PC-3 (cell line): ENCODE results near the gene ZNF750. TPM values are rescaled to one million over a fixed set of nuclear protein-coding genes. Genes with fewer than 3 reads are reported as not detected.
A peak's percentile ranks its signal among the peaks of the same experiment; 100 is the strongest.

Experiments used
- ATAC-seq: fragments of 200-7000 bp; cut with Tn5 transposase; 2 replicates; pipeline ENCODE4 v1.9.1; 2020; ENCODE audit warnings: mild to moderate bottlenecking, moderate library complexity
- BruUV-seq: library from RNA; stranded (reverse); fragments of 400-500 nt; replicated peaks from 2 replicates; lab custom pipeline; 2021; lab: Mats Ljungman, UMichigan
- CTCF ChIA-PET: fragments of 300-600 bp; sonication (Branson Sonifier 250); formaldehyde crosslinking; loops from one replicate; lab custom pipeline; 2022; ENCODE audit warnings: antibody characterized with exemption; lab: Charles Lee
- POLR2A ChIA-PET: fragments of 300-600 bp; sonication (Branson Sonifier 250); formaldehyde crosslinking; loops from one replicate; lab custom pipeline; 2022; ENCODE audit warnings: antibody characterized with exemption; ENCODE audit not compliant: unreplicated experiment; lab: Charles Lee
- DNase-seq: peaks from one replicate; pipeline ENCODE4 v3.0.0-alpha.2; 2015
- H2AFZ ChIP-seq: fragments of 300-600 bp; sonication (generic); 2 replicates; pipeline ENCODE4 v1.6.0; 2016; ENCODE audit warnings: antibody characterized with exemption, low read length
- H3F3A ChIP-seq: fragments of 300-600 bp; sonication (generic); one replicate; pipeline ENCODE4 v1.6.0; 2017; ENCODE audit warnings: antibody characterized with exemption, low read length, control low read depth, mild to moderate bottlenecking; ENCODE audit not compliant: unreplicated experiment
- H3K27ac ChIP-seq: fragments of 300-600 bp; sonication (generic); 2 replicates; pipeline ENCODE4 v1.5.1; 2016; ENCODE audit warnings: mild to moderate bottlenecking, low read length
- H3K27me3 ChIP-seq: fragments of 300-600 bp; sonication (generic); 2 replicates; pipeline ENCODE4 v1.6.1; 2016; ENCODE audit warnings: low read length, mixed read lengths
- H3K36me3 ChIP-seq: fragments of 300-600 bp; sonication (generic); 2 replicates; pipeline ENCODE4 v1.6.1; 2016; ENCODE audit warnings: low read depth, mixed run types, low read length, mixed read lengths
- H3K4me1 ChIP-seq: fragments of 300-600 bp; sonication (generic); 2 replicates; pipeline ENCODE4 v1.5.1; 2016; ENCODE audit warnings: low read length; ENCODE audit not compliant: insufficient read depth
- H3K4me2 ChIP-seq: fragments of 300-600 bp; sonication (generic); 2 replicates; pipeline ENCODE4 v1.6.0; 2016; ENCODE audit warnings: low read length
- H3K4me3 ChIP-seq: fragments of 300-600 bp; sonication (generic); 2 replicates; pipeline ENCODE4 v1.5.1; 2016; ENCODE audit warnings: mild to moderate bottlenecking, low read length, mixed read lengths
- H3K79me2 ChIP-seq: fragments of 300-600 bp; sonication (generic); 2 replicates; pipeline ENCODE4 v1.6.1; 2017; ENCODE audit warnings: low read length, mixed read lengths
- H3K9ac ChIP-seq: fragments of 300-600 bp; sonication (generic); 2 replicates; pipeline ENCODE4 v1.6.0; 2016; ENCODE audit warnings: mild to moderate bottlenecking, low read length
- H3K9me2 ChIP-seq: fragments of 300-600 bp; sonication (generic); replicated peaks from 2 replicates; pipeline ENCODE4 v1.6.1; 2016; ENCODE audit warnings: mixed run types, low read length, mixed read lengths
- H3K9me3 ChIP-seq: fragments of 300-600 bp; sonication (generic); 2 replicates; pipeline ENCODE4 v1.6.1; 2016; ENCODE audit warnings: low read length, mixed read lengths
- H4K20me1 ChIP-seq: fragments of 300-600 bp; sonication (generic); 2 replicates; pipeline ENCODE4 v1.6.1; 2016; ENCODE audit warnings: low read length, mixed read lengths
- EZH2 ChIP-seq: fragments of 300-600 bp; sonication (generic); IDR thresholded peaks from one replicate; pipeline ENCODE4 v1.6.1; 2017; ENCODE audit warnings: antibody characterized with exemption, mild to moderate bottlenecking, low read length; ENCODE audit not compliant: unreplicated experiment
- EZH2phosphoT487 ChIP-seq: fragments of 300-600 bp; sonication (generic); IDR thresholded peaks from 2 replicates; pipeline ENCODE4 v1.6.1; 2018; ENCODE audit warnings: mild to moderate bottlenecking, antibody characterized with exemption, low read length, borderline replicate concordance
- intact Hi-C: fragments of 100-400 bp; cut with micrococcal nuclease; formaldehyde crosslinking; loops from 2 replicates; pipeline ENCODE4 v1.9.0; 2023
- total RNA-seq: library from RNA; depleted of rRNA; stranded (reverse); fragments of >200 nt; gene quantifications from 2 replicates; pipeline ENCODE4 v1.2.3, GENCODE V29; 2014
- TF ChIP-seq, protein P1 (sequence below): fragments of 300-600 bp; sonication (generic); conservative IDR thresholded peaks from 2 replicates; pipeline ENCODE4 v1.5.1; 2017; ENCODE audit warnings: antibody characterized with exemption, low read depth, mild to moderate bottlenecking, low read length

ZNF750 gene
- total RNA-seq, 1 experiment from 2014 or later, result not detected

DNA sequence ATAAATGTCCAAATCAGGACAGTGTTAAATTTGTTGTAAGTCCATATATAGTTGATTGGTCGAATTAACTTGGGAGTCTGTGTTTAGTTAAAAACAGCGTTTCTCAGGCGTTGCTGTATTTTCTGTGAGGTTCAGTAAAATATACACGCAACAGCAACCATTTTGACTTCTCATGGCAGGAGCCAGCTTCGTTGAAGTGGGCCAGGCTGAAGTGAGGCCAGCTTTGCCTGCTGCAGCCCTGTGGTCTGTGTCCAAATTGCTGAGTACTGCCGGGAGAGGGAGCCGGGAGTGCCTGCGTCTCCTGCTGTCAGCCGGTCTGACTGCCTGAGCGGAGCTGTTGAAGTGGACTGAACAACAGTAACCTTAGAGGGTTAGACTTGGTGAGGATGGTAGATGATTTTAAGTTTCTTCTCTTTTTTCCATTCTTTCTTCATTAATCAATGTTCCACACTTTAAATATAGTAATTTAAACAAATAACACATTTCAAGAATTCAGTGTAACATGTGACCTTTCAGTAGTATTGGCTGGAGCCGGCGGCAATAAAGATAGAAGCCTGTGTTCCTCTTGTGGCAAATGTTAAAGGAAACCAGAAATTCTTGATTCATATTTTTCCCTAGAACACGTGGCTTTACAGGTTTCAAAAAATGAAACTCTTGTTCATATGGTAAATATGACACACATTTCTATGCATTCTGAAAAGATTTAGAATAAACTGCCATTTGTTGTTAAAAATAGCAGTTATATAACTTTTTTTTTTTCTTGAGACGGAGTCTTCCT is 37.0 kb upstream of the ZNF750 start:
- H3K4me1 ChIP-seq, result peaks cover 27% of the 10 kb centered on the region
- DNase-seq (peak; percentile 55), ATAC-seq (peak; percentile 97)
- no peaks in the 10 kb centered on the region for H3K27me3 ChIP-seq
- ChIA-PET CTCF (interaction anchor here (0.6 to 1.4 kb wide), 4 partner anchors 9 to 95 kb away, joined by 4 to 5 read pairs (median 4); no protein-coding TSS in a partner anchor), POLR2A (no interaction called here)
- H3K4me2 ChIP-seq, result no peak overlapping the region
- no peaks in the 10 kb centered on the region for H3K9me2 ChIP-seq
- H3K9ac ChIP-seq, result peak overlapping the region; percentile 24; the same call in 1 of the 2 replicates
- no peak overlapping the region for H2AFZ ChIP-seq
- no TSS peak for BruUV-seq
- H3K4me3 ChIP-seq, result no peak overlapping the region
- no peaks in the 10 kb centered on the region for H3K36me3 ChIP-seq
- H3K9me3 ChIP-seq, result no peaks in the 10 kb centered on the region
- intact Hi-C loops, result no loop called here
- H4K20me1 ChIP-seq, result no peaks in the 10 kb centered on the region
- H3K79me2 ChIP-seq, result peaks cover 7% of the 10 kb centered on the region; the same call in 1 of the 2 replicates
- peak overlapping the region; percentile 54 for H3K27ac ChIP-seq
- no peaks in the 10 kb centered on the region for H3F3A ChIP-seq
- no peak for TF ChIP-seq EZH2phosphoT487
- TF ChIP-seq, protein P1, sequence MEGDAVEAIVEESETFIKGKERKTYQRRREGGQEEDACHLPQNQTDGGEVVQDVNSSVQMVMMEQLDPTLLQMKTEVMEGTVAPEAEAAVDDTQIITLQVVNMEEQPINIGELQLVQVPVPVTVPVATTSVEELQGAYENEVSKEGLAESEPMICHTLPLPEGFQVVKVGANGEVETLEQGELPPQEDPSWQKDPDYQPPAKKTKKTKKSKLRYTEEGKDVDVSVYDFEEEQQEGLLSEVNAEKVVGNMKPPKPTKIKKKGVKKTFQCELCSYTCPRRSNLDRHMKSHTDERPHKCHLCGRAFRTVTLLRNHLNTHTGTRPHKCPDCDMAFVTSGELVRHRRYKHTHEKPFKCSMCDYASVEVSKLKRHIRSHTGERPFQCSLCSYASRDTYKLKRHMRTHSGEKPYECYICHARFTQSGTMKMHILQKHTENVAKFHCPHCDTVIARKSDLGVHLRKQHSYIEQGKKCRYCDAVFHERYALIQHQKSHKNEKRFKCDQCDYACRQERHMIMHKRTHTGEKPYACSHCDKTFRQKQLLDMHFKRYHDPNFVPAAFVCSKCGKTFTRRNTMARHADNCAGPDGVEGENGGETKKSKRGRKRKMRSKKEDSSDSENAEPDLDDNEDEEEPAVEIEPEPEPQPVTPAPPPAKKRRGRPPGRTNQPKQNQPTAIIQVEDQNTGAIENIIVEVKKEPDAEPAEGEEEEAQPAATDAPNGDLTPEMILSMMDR, result peak; percentile 53
- TF ChIP-seq EZH2, result no peak

DNA sequence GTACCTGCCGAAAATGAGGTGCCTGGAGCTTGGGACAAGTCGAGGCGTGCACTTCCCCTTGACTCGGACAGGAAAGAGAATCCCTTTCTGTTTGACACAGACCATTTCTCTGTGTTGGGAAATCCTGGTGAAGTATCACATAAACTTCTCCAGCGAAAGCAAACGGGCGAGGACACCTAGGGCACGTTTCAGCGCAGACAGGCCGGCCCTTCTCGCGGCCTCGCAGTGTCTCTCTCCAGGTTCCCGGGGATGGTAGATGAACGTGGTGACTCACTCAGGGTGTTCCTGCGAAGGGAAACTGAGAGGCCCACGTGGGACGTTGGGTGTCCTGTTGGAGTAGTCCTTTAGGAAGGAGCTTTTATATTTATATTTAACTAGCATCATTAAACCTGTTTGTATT is 36.3 kb upstream of the ZNF750 start:
- H3K79me2 ChIP-seq, result peaks cover 7% of the 10 kb centered on the region; the same call in 1 of the 2 replicates
- no peaks in the 10 kb centered on the region for H3K27me3 ChIP-seq
- DNase-seq (no peak), ATAC-seq (peak; percentile 50)
- no peaks in the 10 kb centered on the region for H3K9me3 ChIP-seq
- no peaks in the 10 kb centered on the region for H3F3A ChIP-seq
- ChIA-PET POLR2A (no interaction called here), CTCF (interaction anchor here (0.6 to 1.4 kb wide), 4 partner anchors 10 to 94 kb away, joined by 4 to 5 read pairs (median 4); no protein-coding TSS in a partner anchor)
- H2AFZ ChIP-seq, result no peak overlapping the region
- no peaks in the 10 kb centered on the region for H3K36me3 ChIP-seq
- no peak overlapping the region for H3K4me3 ChIP-seq
- H3K9ac ChIP-seq, result peak overlapping the region; percentile 24; the same call in 1 of the 2 replicates
- no peaks in the 10 kb centered on the region for H3K9me2 ChIP-seq
- H3K4me2 ChIP-seq, result no peak overlapping the region
- intact Hi-C loops, result no loop called here
- BruUV-seq, result no TSS peak
- TF ChIP-seq EZH2phosphoT487, result no peak
- no peak for TF ChIP-seq EZH2
- TF ChIP-seq, protein P1, result no peak
- H3K27ac ChIP-seq, result peak overlapping the region; percentile 54
- no peaks in the 10 kb centered on the region for H4K20me1 ChIP-seq
- peaks cover 27% of the 10 kb centered on the region for H3K4me1 ChIP-seq

DNA sequence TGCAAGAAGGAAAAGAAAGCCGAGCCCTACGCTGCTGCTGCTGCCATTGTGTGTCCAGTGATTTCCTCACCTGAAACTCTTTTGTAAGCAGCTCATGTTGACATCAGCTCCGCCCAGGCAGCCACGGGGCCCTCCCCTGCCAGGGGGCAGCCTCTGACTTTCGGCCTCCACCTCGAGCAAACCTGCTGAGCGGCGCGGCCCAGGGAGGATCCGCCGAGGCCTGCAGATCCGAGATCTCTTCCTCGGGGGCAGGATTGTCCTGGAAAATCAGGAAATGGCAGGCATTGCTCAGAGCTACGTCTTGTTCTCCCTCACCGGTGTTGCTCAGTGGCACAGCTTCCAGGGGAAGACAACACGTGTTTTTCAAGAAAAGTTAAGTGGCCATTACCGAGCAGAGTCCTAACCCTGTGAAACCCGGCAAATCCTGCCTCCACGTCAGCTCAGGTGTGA is 35.6 kb upstream of the ZNF750 start:
- H3K4me1 ChIP-seq, result peaks cover 27% of the 10 kb centered on the region
- BruUV-seq, result no TSS peak
- no peak overlapping the region for H2AFZ ChIP-seq
- ChIA-PET CTCF (no interaction called here), POLR2A (no interaction called here)
- no peaks in the 10 kb centered on the region for H4K20me1 ChIP-seq
- H3F3A ChIP-seq, result no peaks in the 10 kb centered on the region
- intact Hi-C loops, result no loop called here
- H3K4me3 ChIP-seq, result no peak overlapping the region
- H3K9ac ChIP-seq, result peak overlapping the region; percentile 24; the same call in 1 of the 2 replicates
- ATAC-seq, result no peak
- H3K79me2 ChIP-seq, result peaks cover 7% of the 10 kb centered on the region; the same call in 1 of the 2 replicates
- no peaks in the 10 kb centered on the region for H3K9me2 ChIP-seq
- peak overlapping the region; percentile 58 for H3K27ac ChIP-seq
- no peaks in the 10 kb centered on the region for H3K9me3 ChIP-seq
- H3K27me3 ChIP-seq, result no peaks in the 10 kb centered on the region
- H3K4me2 ChIP-seq, result no peak overlapping the region
- DNase-seq, result no peak
- no peak for TF ChIP-seq EZH2
- no peak for TF ChIP-seq EZH2phosphoT487
- no peaks in the 10 kb centered on the region; the same call in 1 of the 2 replicates for H3K36me3 ChIP-seq
